HL-60 (cell line): ENCODE data around the gene TRIM32.

ENCODE experiments used
- CTCF ChIP-seq: IDR thresholded peaks from one replicate; pipeline ENCODE4 v1.5.1; 2011; ENCODE audit warnings: low read length, control low read depth, inconsistent platforms; ENCODE audit not compliant: insufficient read depth
- GABPA ChIP-seq: IDR thresholded peaks from 2 replicates; pipeline ENCODE4 v1.6.1; 2012; ENCODE audit warnings: low read depth
- POLR2AphosphoS5 ChIP-seq: IDR thresholded peaks from 2 replicates; pipeline ENCODE4 v1.6.1; 2012; ENCODE audit warnings: low read depth
- SPI1 ChIP-seq: IDR thresholded peaks from 2 replicates; pipeline ENCODE4 v1.6.1; 2012; ENCODE audit warnings: low read depth, mild to moderate bottlenecking, borderline replicate concordance

GRCh38 chr9:116683535-116683934 lies 3.6 kb upstream of the TRIM32 start:
- TF ChIP-seq SPI1 (no peak), GABPA (no peak), POLR2AphosphoS5 (no peak), CTCF (no peak)
